ENCODE data around the gene DMRTC2. TPM values are rescaled to one million over a fixed set of nuclear protein-coding genes. Genes with fewer than 3 reads are reported as not detected.

Gene DMRTC2
- total and polyA plus RNA-seq, 2 of the 13 experiments (the other 11 are each of a cell fraction or from before 2014, with no cell fraction given), result not detected

DNA sequence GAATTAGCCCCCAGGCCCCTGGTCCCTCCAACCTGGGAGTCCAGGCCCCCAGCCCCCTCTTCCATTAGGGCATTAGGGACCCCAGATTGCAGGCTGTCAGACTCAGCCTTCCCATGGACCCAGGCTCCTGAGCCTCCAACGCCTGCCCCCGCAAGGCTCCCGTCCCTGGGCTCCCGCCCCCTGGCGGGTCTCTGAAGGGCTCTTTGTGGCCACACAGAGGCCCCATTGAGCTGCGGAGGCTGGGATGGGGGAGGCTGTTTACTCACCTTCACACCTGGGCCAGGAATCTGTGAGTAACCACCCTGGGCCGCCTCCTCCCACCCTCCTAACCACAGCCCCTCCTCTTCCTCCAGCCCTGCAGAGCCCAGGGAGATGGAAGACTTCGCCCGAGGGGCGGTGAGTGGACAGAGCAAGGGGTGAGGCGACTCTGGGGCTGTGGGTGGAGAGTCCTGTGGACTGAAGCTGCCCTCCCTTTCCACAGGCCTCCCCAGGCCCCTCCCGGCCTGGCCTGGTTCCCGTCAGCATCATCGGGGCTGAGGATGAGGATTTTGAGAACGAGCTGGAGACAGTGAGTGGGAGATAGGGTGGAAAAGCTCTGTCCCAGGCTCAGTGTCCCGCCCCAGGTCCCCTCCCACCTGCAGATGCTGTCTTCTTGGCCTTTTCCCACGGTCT is 43.0 kb downstream of the DMRTC2 start (continued):
- TF ChIP-seq ZBTB1 (CRISPR knock-in tag; IDR thresholded peaks at IDR 0.05; ENCODE audit: borderline replicate concordance), result no peak
- TF ChIP-seq KDM5B (CRISPR knock-in tag; IDR thresholded peaks at IDR 0.05; ENCODE audit: borderline replicate concordance), result peak; percentile 34; the same call in 1 of the 2 replicates
- TF ChIP-seq, protein P1, sequence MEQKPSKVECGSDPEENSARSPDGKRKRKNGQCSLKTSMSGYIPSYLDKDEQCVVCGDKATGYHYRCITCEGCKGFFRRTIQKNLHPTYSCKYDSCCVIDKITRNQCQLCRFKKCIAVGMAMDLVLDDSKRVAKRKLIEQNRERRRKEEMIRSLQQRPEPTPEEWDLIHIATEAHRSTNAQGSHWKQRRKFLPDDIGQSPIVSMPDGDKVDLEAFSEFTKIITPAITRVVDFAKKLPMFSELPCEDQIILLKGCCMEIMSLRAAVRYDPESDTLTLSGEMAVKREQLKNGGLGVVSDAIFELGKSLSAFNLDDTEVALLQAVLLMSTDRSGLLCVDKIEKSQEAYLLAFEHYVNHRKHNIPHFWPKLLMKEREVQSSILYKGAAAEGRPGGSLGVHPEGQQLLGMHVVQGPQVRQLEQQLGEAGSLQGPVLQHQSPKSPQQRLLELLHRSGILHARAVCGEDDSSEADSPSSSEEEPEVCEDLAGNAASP (CRISPR knock-in tag; IDR thresholded peaks at IDR 0.05; ENCODE audit: borderline replicate concordance), result peak; percentile 69
- TF ChIP-seq ARNT (IDR thresholded peaks at IDR 0.05), result no peak
- TF ChIP-seq MIXL1 (CRISPR knock-in tag; IDR thresholded peaks at IDR 0.05), result peak; percentile 54; the same call in 1 of the 2 replicates
- TF ChIP-seq ARNTL (CRISPR knock-in tag; IDR thresholded peaks at IDR 0.05), result peak; percentile 66; the same call in 1 of the 2 replicates
- no peak for TF ChIP-seq ZNF17 (CRISPR knock-in tag; IDR thresholded peaks at IDR 0.05)
- no peak for TF ChIP-seq PLRG1 (conservative IDR thresholded peaks at IDR 0.05)
- TF ChIP-seq ZSCAN22 (CRISPR knock-in tag; IDR thresholded peaks at IDR 0.05), result peak; percentile 85
- no peak for TF ChIP-seq ZNF282 (IDR thresholded peaks at IDR 0.05; ENCODE audit: partially characterized antibody)
- no peak for TF ChIP-seq NFRKB (IDR thresholded peaks at IDR 0.05)
- TF ChIP-seq, protein P2, sequence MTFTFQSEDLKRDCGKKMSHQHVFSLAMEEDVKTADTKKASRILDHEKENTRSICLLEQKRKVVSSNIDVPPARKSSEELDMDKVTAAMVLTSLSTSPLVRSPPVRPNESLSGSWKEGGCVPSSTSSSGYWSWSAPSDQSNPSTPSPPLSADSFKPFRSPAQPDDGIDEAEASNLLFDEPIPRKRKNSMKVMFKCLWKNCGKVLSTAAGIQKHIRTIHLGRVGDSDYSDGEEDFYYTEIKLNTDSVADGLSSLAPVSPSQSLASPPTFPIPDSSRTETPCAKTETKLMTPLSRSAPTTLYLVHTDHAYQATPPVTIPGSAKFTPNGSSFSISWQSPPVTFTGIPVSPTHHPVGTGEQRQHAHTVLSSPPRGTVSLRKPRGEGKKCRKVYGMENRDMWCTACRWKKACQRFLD (CRISPR knock-in tag; IDR thresholded peaks at IDR 0.05; ENCODE audit: borderline replicate concordance), result no peak
- TF ChIP-seq NR2F1 (CRISPR knock-in tag; IDR thresholded peaks at IDR 0.05), result no peak
- peak; percentile 36 to 88; a peak in 3 of 4 replicates for TF ChIP-seq EP300 (IDR thresholded peaks at IDR 0.05; ENCODE audit: low read depth in 2 of 2, low read length in 2 of 2)
- TF ChIP-seq EP300 (CRISPR knock-in tag; IDR thresholded peaks at IDR 0.05; ENCODE audit: borderline replicate concordance), result peak; percentile 89
- TF ChIP-seq ZSCAN20 (CRISPR knock-in tag; IDR thresholded peaks at IDR 0.05; ENCODE audit: borderline replicate concordance), result no peak
- no peak for TF ChIP-seq ZFP41 (CRISPR knock-in tag; IDR thresholded peaks at IDR 0.05; ENCODE audit: borderline replicate concordance)
- TF ChIP-seq, protein P3, sequence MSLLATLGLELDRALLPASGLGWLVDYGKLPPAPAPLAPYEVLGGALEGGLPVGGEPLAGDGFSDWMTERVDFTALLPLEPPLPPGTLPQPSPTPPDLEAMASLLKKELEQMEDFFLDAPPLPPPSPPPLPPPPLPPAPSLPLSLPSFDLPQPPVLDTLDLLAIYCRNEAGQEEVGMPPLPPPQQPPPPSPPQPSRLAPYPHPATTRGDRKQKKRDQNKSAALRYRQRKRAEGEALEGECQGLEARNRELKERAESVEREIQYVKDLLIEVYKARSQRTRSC (CRISPR knock-in tag; IDR thresholded peaks at IDR 0.05; ENCODE audit: low read depth), result no peak
- no peak for TF ChIP-seq ZFYVE20 (CRISPR knock-in tag; IDR thresholded peaks at IDR 0.05; ENCODE audit: borderline replicate concordance, low read depth)
- TF ChIP-seq ZNF383 (CRISPR knock-in tag; IDR thresholded peaks at IDR 0.05; ENCODE audit: borderline replicate concordance), result 0 out of 2 replicates have a peak, but pooled peaks have one; percentile 42
- TF ChIP-seq ZNF335 (CRISPR knock-in tag; IDR thresholded peaks at IDR 0.05), result no peak
- 0 out of 2 replicates have a peak, but pooled peaks have one; percentile 58 for TF ChIP-seq ZNF7 (CRISPR knock-in tag; IDR thresholded peaks at IDR 0.05)
- TF ChIP-seq ZEB1 (IDR thresholded peaks at IDR 0.05; ENCODE audit: insufficient replicate concordance, low read depth), result peak; percentile 98
- no peak; the same call in 1 of the 2 replicates for TF ChIP-seq ZMAT3 (CRISPR knock-in tag; conservative IDR thresholded peaks at IDR 0.05)
- no peak for TF ChIP-seq LCORL (IDR thresholded peaks at IDR 0.05)
- TF ChIP-seq LCORL (CRISPR knock-in tag; IDR thresholded peaks at IDR 0.05), result peak; percentile 79
- peak; percentile 89 for TF ChIP-seq TEAD3 (CRISPR knock-in tag; optimal IDR thresholded peaks at IDR 0.05; ENCODE audit: borderline replicate concordance)
- peak; percentile 57; the same call in 1 of the 2 replicates for TF ChIP-seq ARNT2 (CRISPR knock-in tag; IDR thresholded peaks at IDR 0.05; ENCODE audit: low read depth)
- no peak for TF ChIP-seq IKZF1 (IDR thresholded peaks at IDR 0.05)
- TF ChIP-seq ZSCAN25 (CRISPR knock-in tag; IDR thresholded peaks at IDR 0.05), result peak; percentile 94
- peak; percentile 78 for TF ChIP-seq HDAC1 (CRISPR knock-in tag; IDR thresholded peaks at IDR 0.05)
